ENCODE measurements around the gene CAMK1G. TPM values are rescaled to one million over a fixed set of nuclear protein-coding genes. Genes with fewer than 3 reads are reported as not detected.

Gene CAMK1G
- total RNA-seq, 4 donors from 2014 or later = 0.51 TPM; not detected in 3

- TF ChIP-seq CTCF (IDR thresholded peaks at IDR 0.05; ENCODE audit: low read depth) = no peak
These were observed 42.3 kb downstream of the CAMK1G start for GRCh38 chr1:209625791-209626285.

- no peak for TF ChIP-seq CTCF (IDR thresholded peaks at IDR 0.05; ENCODE audit: low read depth)
These were observed 43.0 kb downstream of the CAMK1G start for GRCh38 chr1:209626346-209627026.

DNA sequence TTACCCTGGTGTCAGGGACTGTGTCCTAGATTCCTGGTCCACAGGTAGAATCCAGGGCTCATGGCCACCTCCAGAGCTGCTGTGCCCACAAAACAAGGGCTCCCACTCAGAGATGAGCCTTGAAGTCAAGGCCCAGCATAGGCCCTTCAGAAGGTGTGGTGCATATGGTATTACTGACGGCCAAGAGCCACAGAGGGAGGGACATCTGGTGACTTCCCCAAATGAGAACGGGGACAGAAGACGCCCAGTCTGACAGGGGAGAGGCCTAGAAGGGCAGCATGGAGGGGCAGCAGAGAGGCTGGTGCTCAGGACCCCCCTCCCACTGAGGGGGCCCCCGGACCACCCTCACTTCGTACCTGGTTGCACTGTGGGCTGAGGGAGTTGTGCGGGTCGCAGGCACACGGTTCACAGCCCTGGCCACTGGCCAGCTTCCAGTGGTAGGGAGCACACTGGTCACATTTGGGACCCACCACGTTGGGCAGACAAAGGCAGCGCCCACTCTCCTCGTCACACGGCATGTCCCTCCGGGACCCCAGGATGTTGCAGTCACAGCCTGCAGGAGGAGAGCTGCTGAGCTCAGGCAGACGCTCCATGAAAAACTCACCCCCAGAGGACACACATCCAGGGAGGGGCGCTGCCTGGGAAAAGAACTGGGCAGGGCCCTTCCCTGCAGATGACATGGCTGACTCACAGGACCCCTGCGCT, 43.7 kb downstream of the CAMK1G start:
- no peak for TF ChIP-seq CTCF (IDR thresholded peaks at IDR 0.05; ENCODE audit: low read depth)

GRCh38 chr1:209627732-209628196, 44.2 kb downstream of the CAMK1G start:
- TF ChIP-seq CTCF (IDR thresholded peaks at IDR 0.05; ENCODE audit: low read depth) = no peak

- no peak for TF ChIP-seq CTCF (IDR thresholded peaks at IDR 0.05; ENCODE audit: low read depth)
These were observed 45.2 kb downstream of the CAMK1G start for GRCh38 chr1:209628618-209629299.

GRCh38 chr1:209629621-209630382, 46.3 kb downstream of the CAMK1G start:
- no peak for TF ChIP-seq CTCF (IDR thresholded peaks at IDR 0.05; ENCODE audit: low read depth)
